ENCODE results near the gene WDR70.

DNA sequence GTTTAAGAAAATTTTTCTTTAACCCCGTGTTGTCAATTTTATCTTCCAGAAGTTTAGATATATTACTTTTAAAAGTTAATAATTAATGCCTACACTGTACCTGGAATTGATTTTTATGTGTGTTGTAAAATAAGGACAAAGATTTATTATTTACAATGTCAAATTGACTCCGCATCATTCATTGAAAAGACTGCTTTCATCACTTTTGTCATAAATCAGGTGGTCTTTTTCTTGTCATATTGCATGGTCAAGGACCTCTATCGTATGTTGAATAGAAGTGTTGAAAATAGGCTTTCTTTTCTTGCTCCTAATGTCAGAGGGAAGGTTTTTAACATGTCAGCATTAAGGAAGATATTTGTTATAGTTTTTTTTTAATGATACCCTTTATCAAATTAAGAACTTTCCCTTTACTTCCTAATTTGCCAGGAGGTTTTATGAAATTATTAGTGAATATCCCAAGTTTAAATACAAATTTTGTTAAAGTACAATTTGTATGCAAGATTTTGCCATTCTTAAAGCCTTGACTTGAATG, 92.6 kb downstream of the WDR70 start:
- TF ChIP-seq, protein P1, sequence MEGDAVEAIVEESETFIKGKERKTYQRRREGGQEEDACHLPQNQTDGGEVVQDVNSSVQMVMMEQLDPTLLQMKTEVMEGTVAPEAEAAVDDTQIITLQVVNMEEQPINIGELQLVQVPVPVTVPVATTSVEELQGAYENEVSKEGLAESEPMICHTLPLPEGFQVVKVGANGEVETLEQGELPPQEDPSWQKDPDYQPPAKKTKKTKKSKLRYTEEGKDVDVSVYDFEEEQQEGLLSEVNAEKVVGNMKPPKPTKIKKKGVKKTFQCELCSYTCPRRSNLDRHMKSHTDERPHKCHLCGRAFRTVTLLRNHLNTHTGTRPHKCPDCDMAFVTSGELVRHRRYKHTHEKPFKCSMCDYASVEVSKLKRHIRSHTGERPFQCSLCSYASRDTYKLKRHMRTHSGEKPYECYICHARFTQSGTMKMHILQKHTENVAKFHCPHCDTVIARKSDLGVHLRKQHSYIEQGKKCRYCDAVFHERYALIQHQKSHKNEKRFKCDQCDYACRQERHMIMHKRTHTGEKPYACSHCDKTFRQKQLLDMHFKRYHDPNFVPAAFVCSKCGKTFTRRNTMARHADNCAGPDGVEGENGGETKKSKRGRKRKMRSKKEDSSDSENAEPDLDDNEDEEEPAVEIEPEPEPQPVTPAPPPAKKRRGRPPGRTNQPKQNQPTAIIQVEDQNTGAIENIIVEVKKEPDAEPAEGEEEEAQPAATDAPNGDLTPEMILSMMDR (IDR thresholded peaks at IDR 0.05; ENCODE audit: insufficient read depth, low read depth, low read length) = no peak
- no peak for TF ChIP-seq EZH2 (IDR thresholded peaks at IDR 0.05; ENCODE audit: insufficient read depth, low read length)

All from astrocyte (in vitro differentiated cells and primary cell).